Endothelial cell (in vitro differentiated cells): ENCODE data around the gene MDM1. TPM values are rescaled to one million over a fixed set of nuclear protein-coding genes. Genes with fewer than 3 reads are reported as not detected.

Experiments used
- DNase-seq: peaks from one replicate; pipeline ENCODE4 v3.0.0; 2021; ENCODE audit warnings: low spot score
- H3K27ac Mint-ChIP-seq: one replicate; pipeline ENCODE4 v1.8.0; 2021; ENCODE audit warnings: mixed read lengths, inconsistent platforms; ENCODE audit not compliant: unreplicated experiment
- H3K27me3 Mint-ChIP-seq: one replicate; pipeline ENCODE4 v1.8.0; 2021; ENCODE audit warnings: mild to moderate bottlenecking, moderate library complexity, mixed read lengths, inconsistent platforms; ENCODE audit not compliant: unreplicated experiment
- H3K36me3 Mint-ChIP-seq: one replicate; pipeline ENCODE4 v1.8.0; 2021; ENCODE audit warnings: mild to moderate bottlenecking, low read depth, mixed read lengths, inconsistent platforms; ENCODE audit not compliant: unreplicated experiment
- H3K4me1 Mint-ChIP-seq: one replicate; pipeline ENCODE4 v1.8.0; 2021; ENCODE audit warnings: mild to moderate bottlenecking, mixed read lengths, inconsistent platforms; ENCODE audit not compliant: unreplicated experiment
- H3K4me3 Mint-ChIP-seq: one replicate; pipeline ENCODE4 v1.8.0; 2021; ENCODE audit warnings: mild to moderate bottlenecking, mixed read lengths, inconsistent platforms; ENCODE audit not compliant: unreplicated experiment
- H3K9me3 Mint-ChIP-seq: one replicate; pipeline ENCODE4 v1.8.0; 2021; ENCODE audit warnings: mixed read lengths, inconsistent platforms; ENCODE audit not compliant: unreplicated experiment
- total RNA-seq: library from RNA; stranded (reverse); fragmentation: NEBNext Ultra II Directional; extraction: Animal tissue kit (Norgen Biotek cat#: 25700); gene quantifications from one replicate; pipeline ENCODE4 v1.2.1, GENCODE V29; 2021; ENCODE audit not compliant: unreplicated experiment
- TF ChIP-seq, protein P1 (sequence below): fragments of 200-600 bp; sonication (generic); IDR thresholded peaks from one replicate; pipeline ENCODE4 v1.5.0; 2021; ENCODE audit warnings: antibody characterized with exemption; ENCODE audit not compliant: unreplicated experiment

The MDM1 gene
- total RNA-seq, 1 donor from 2014 or later = 18.1 TPM

DNA sequence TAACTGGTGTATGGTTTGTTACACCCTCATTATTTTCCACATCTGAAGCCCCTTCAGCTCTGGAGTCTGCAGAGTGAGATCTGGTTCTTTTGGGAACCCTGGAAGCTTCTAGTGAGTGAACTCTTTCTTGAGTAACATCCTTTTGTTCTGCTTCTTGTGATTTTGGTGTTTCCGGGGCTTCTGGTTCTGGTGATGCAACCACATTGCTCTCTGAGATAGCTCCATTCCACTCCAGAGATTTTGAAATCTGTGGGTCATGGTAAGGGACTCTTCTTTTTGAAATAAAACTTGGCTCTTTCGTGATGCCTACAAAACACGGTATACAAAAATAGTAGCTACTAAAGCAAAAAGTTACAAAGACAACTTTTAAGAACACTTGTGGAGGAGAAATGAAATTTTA lies 5.4 kb downstream of the MDM1 start:
- Mint-ChIP-seq H3K36me3 (no peaks in the 10 kb centered on the region), H3K27me3 (no peaks in the 10 kb centered on the region), H3K9me3 (no peaks in the 10 kb centered on the region), H3K4me1 (peaks cover 9% of the 10 kb centered on the region), H3K4me3 (no peak overlapping the region), H3K27ac (no peak overlapping the region)
- no peak for DNase-seq
- TF ChIP-seq, protein P1, sequence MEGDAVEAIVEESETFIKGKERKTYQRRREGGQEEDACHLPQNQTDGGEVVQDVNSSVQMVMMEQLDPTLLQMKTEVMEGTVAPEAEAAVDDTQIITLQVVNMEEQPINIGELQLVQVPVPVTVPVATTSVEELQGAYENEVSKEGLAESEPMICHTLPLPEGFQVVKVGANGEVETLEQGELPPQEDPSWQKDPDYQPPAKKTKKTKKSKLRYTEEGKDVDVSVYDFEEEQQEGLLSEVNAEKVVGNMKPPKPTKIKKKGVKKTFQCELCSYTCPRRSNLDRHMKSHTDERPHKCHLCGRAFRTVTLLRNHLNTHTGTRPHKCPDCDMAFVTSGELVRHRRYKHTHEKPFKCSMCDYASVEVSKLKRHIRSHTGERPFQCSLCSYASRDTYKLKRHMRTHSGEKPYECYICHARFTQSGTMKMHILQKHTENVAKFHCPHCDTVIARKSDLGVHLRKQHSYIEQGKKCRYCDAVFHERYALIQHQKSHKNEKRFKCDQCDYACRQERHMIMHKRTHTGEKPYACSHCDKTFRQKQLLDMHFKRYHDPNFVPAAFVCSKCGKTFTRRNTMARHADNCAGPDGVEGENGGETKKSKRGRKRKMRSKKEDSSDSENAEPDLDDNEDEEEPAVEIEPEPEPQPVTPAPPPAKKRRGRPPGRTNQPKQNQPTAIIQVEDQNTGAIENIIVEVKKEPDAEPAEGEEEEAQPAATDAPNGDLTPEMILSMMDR = no peak

DNA sequence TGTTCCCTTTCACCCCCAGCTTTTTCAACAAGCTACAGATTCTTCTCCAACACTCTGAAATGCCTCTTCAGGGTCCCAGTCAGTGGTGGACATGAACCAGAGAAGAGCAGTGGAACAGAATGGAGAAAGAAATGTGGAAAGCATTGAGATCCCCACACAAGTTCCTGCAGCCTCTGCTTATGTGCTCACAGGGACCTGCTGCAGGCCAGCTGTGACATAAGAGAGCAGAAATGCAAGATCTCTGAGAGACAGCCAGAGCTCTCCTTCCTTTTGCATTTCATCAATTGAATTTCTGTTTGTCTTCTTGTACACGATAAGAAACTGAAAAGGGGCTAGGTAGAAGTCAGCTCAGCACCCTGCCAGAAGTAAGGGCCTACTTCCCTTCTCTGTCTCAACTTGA lies 6.2 kb downstream of the MDM1 start:
- Mint-ChIP-seq H3K27me3 (no peaks in the 10 kb centered on the region), H3K36me3 (no peaks in the 10 kb centered on the region), H3K4me3 (no peak overlapping the region), H3K4me1 (peaks cover 5% of the 10 kb centered on the region), H3K9me3 (no peaks in the 10 kb centered on the region), H3K27ac (no peak overlapping the region)
- DNase-seq = no peak
- TF ChIP-seq, protein P1 = no peak

DNA sequence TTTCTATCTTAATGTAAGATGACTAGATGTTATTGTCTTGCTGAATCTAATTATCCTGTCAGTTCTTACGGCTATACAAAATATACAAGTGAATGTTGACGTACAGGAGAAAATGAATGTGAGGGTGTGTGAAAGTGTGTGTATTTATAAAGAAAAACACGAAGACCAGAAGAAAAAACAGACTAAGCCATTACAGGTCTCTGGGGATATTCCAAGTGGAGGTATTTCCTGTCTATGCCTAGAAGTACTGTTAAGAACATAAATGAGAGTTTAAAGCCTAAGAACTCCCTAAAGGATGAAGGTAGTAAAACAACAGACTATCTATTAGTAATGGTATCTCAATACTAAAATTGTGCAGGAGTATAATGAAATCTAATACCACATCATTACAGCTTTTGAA lies 7.6 kb downstream of the MDM1 start:
- no peaks in the 10 kb centered on the region for H3K36me3 Mint-ChIP-seq
- H3K4me1 Mint-ChIP-seq = peaks cover 5% of the 10 kb centered on the region
- H3K27me3 Mint-ChIP-seq = no peaks in the 10 kb centered on the region
- no peak overlapping the region for H3K27ac Mint-ChIP-seq
- no peaks in the 10 kb centered on the region for H3K9me3 Mint-ChIP-seq
- no peak for DNase-seq
- no peak overlapping the region for H3K4me3 Mint-ChIP-seq
- TF ChIP-seq, protein P1 = no peak

DNA sequence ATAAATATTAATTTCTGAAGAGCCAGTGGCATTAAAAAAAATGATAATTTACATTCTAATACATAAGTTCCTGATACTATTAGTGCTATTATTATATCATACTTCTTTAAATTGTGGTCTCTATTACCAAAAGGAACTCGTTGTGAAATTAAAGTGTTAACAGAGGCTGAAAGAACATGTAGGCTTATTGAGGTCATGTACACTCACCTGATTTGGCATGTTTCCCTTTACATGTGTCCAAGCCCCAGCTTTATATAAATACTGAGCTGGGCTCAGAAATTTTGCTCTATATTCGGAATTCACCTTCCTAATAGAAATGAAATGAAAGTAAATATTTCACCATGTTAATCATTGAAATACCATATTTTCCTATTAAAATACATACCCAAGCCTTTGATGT lies 11.0 kb downstream of the MDM1 start:
- Mint-ChIP-seq H3K36me3 (no peaks in the 10 kb centered on the region), H3K27ac (no peak overlapping the region), H3K27me3 (no peaks in the 10 kb centered on the region), H3K4me1 (peaks cover 4% of the 10 kb centered on the region), H3K4me3 (no peak overlapping the region), H3K9me3 (no peaks in the 10 kb centered on the region)
- no peak for DNase-seq
- TF ChIP-seq, protein P1 = no peak

DNA sequence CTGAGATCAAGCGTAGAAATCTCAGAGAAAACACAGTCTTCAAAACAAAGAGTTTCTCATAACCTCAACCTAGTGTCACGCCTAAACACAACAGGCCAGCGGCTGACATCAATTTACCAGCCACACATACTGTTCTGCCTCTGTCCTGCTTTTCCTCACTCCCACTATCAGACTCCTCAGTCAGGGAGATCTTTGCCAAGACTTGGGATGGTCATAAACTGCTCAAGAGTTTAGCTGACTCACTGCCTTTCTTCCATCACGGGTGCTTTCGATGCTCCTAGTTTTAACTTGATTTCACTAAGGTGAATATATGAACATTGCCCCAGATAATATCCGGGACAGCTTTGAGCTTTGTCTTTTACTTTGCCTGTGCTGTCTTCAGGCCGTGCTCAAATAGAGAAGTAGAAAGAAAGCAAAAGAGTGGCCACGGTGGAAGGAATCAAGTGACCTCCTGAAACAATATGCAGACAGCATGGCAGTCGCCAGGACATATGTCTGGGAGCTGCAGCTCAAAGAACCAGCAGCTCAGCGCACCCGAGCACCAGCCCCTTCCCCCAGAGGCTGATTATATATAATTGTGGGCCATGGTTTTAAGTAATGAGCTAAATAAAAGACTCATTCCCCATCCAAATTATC lies 12.1 kb downstream of the MDM1 start:
- Mint-ChIP-seq H3K36me3 (no peaks in the 10 kb centered on the region), H3K4me1 (peaks cover 4% of the 10 kb centered on the region), H3K9me3 (no peaks in the 10 kb centered on the region), H3K27ac (no peak overlapping the region), H3K27me3 (no peaks in the 10 kb centered on the region), H3K4me3 (no peak overlapping the region)
- TF ChIP-seq, protein P1 = no peak
- DNase-seq = no peak
